ENCODE results near the gene TMEM80. TPM values are rescaled to one million over a fixed set of nuclear protein-coding genes. Genes with fewer than 3 reads are reported as not detected.

The TMEM80 gene
- total and polyA plus RNA-seq, 2 of the 4 experiments (the other 2 are of a cell fraction) = 5.6 to 21.7 TPM

DNA sequence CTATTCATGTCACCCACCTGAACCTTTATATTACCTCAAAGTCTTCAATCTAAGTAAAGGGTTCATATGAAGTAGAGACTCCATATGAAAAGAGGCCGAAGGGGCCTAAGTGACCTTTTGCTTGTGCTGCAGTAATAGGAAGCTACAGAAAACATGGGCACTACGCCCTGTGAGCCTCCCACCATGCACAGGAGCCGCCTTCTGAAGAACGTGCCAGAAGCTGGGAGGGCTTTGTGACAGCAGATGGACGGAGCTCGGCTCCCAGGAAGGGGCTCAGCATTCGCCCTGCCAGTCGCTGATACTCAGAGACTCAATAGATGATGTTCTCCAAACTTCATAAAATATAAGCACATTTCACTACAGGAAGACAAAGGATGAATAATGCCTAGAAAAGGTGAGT, 21.8 kb upstream of the TMEM80 start:
- no peak overlapping the region for H3K4me2 ChIP-seq (ENCODE audit: low read depth, low read length)
- H2AFZ ChIP-seq (replicated peaks; ENCODE audit: low read length, poor library complexity) = no peak overlapping the region
- no peaks in the 10 kb centered on the region for H3K4me1 ChIP-seq (ENCODE audit: control insufficient read depth, insufficient read depth, low read length)
- no peak overlapping the region for H2BK20ac ChIP-seq (ENCODE audit: low read depth, low read length)
- H3K9ac ChIP-seq (ENCODE audit: low read depth, low read length) = no peak overlapping the region
- H4K20me1 ChIP-seq (ENCODE audit: insufficient read depth, low read length) = no peaks in the 10 kb centered on the region; the same call in none of the 2 replicates
- H3K79me1 ChIP-seq (ENCODE audit: low read depth in 1 of 2, low read length in 2 of 2) = no peaks in the 10 kb centered on the region; a peak in 2 of 4 replicates
- H2BK15ac ChIP-seq (ENCODE audit: low read depth, low read length) = no peak overlapping the region
- CTCF ChIA-PET = no interaction called here
- peaks cover 33% of the 10 kb centered on the region for H3K36me3 ChIP-seq (ENCODE audit: control insufficient read depth, insufficient read depth, low read length)
- no TSS peak for BruUV-seq (replicated peaks)
- H4K91ac ChIP-seq (ENCODE audit: insufficient read depth, low read depth, low read length) = no peak overlapping the region
- TF ChIP-seq, protein P1, sequence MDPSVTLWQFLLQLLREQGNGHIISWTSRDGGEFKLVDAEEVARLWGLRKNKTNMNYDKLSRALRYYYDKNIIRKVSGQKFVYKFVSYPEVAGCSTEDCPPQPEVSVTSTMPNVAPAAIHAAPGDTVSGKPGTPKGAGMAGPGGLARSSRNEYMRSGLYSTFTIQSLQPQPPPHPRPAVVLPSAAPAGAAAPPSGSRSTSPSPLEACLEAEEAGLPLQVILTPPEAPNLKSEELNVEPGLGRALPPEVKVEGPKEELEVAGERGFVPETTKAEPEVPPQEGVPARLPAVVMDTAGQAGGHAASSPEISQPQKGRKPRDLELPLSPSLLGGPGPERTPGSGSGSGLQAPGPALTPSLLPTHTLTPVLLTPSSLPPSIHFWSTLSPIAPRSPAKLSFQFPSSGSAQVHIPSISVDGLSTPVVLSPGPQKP (IDR thresholded peaks at IDR 0.05; ENCODE audit: borderline replicate concordance, low read depth, low read length) = no peak
- TF ChIP-seq CTCF (conservative IDR thresholded peaks at IDR 0.05; ENCODE audit: low read depth, low read length) (no peak), POLR2A (IDR thresholded peaks at IDR 0.05; ENCODE audit: low read depth, low read length) (no peak), NFE2L2 (IDR thresholded peaks at IDR 0.05; ENCODE audit: low read depth, low read length) (no peak)
- WGBS, 2 experiments (ENCODE audit: extremely low coverage in 2 of 2, insufficient read length in 1 of 2) = 100% methylated on average over 1 of the region's 8 CpGs; no CpG with 5 or more reads in 1 of the 2 experiments
- 0 out of 2 replicates have a peak, but pooled peaks cover 2% of the 10 kb centered on the region for H3K9me1 ChIP-seq (ENCODE audit: insufficient read depth, low read length)
- no peak overlapping the region for H3K56ac ChIP-seq (ENCODE audit: extremely low read depth, insufficient read depth, low read length)
- no peak overlapping the region for H3K4ac ChIP-seq (ENCODE audit: low read depth, low read length)
- no peak overlapping the region for H4K8ac ChIP-seq (ENCODE audit: low read depth in 2 of 2, low read length in 2 of 2)
- intact Hi-C loops (cut with micrococcal nuclease) = no loop called here
- no peaks in the 10 kb centered on the region for H3K9me3 ChIP-seq (ENCODE audit: control insufficient read depth, insufficient read depth, low read length)
- DNase-seq = no peak
- H2BK5ac ChIP-seq (ENCODE audit: low read depth, low read length, poor library complexity, severe bottlenecking) = no peak overlapping the region
- H2AK5ac ChIP-seq (ENCODE audit: low read depth, low read length) = no peak overlapping the region
- ATAC-seq (ENCODE audit: low read depth) = no peak
- no peak overlapping the region for H3K23ac ChIP-seq (ENCODE audit: low read depth, low read length)
- in situ Hi-C loops (cut with MboI; ENCODE audit: low sequenced_read_pairs) = no loop called here
- H3K18ac ChIP-seq (ENCODE audit: low read depth, low read length) = no peak overlapping the region
- no peak overlapping the region for H2AK9ac ChIP-seq (replicated peaks; ENCODE audit: low read depth, low read length, poor library complexity)
- H3K27ac ChIP-seq (ENCODE audit: insufficient read depth, low read length) = no peak overlapping the region
- no peak overlapping the region for H4K5ac ChIP-seq (ENCODE audit: low read depth, low read length)
- no peak overlapping the region for H3K4me3 ChIP-seq (ENCODE audit: insufficient read depth, low read depth, low read length)
- dilution Hi-C loops (cut with HindIII; ENCODE audit: low sequenced_read_pairs, unreplicated experiment) = no loop called here
- POLR2A ChIA-PET (ENCODE audit: unreplicated experiment) = no interaction called here
- H3K14ac ChIP-seq (replicated peaks; ENCODE audit: low read depth, low read length) = no peak overlapping the region
- no peak overlapping the region for H2BK120ac ChIP-seq (ENCODE audit: low read depth, low read length)
- no peaks in the 10 kb centered on the region for H3K27me3 ChIP-seq (ENCODE audit: control insufficient read depth, insufficient read depth, low read length)
